SK-N-SH treated with all-trans-retinoic acid at 6 μM for 48 hours (cell line): ENCODE results near the gene DYNC1H1.

Source experiments
- ATAC-seq: fragments of 200-7000 bp; cut with Tn5 transposase; 3 replicates; pipeline ENCODE4 v1.9.1; 2020; ENCODE audit warnings: mild to moderate bottlenecking, moderate library complexity
- ARNTL ChIP-seq: fragments of 450-650 bp; formaldehyde crosslinking; IDR thresholded peaks from 2 replicates; pipeline ENCODE4 v1.5.0; 2020; ENCODE audit warnings: low read depth, mild to moderate bottlenecking, moderate library complexity, borderline replicate concordance
- BACH2 ChIP-seq: fragments of 250-450 bp; sonication (Bioruptor Pico); IDR thresholded peaks from 2 replicates; pipeline ENCODE4 v1.9.0; 2021; ENCODE audit warnings: mild to moderate bottlenecking, borderline replicate concordance
- CREB5 ChIP-seq: fragments of 250-450 bp; sonication (Bioruptor Pico); IDR thresholded peaks from 2 replicates; pipeline ENCODE4 v1.5.1; 2020; ENCODE audit warnings: low read depth, mild to moderate bottlenecking, moderate library complexity
- CSDC2 ChIP-seq: fragments of 250-450 bp; sonication (Bioruptor Pico); IDR thresholded peaks from 2 replicates; pipeline ENCODE4 v1.5.0; 2020; ENCODE audit warnings: mild to moderate bottlenecking, moderate library complexity
- CSRNP3 ChIP-seq: fragments of 250-450 bp; sonication (Bioruptor Pico); IDR thresholded peaks from 2 replicates; pipeline ENCODE4 v1.5.1; 2021; ENCODE audit warnings: mild to moderate bottlenecking, moderate library complexity
- ESRRG ChIP-seq: fragments of 250-450 bp; sonication (Bioruptor Pico); IDR thresholded peaks from 2 replicates; pipeline ENCODE4 v1.6.1; 2021; ENCODE audit warnings: mild to moderate bottlenecking
- GLIS3 ChIP-seq: fragments of 250-450 bp; sonication (Bioruptor Pico); IDR thresholded peaks from 2 replicates; pipeline ENCODE4 v1.5.0; 2020; ENCODE audit warnings: mild to moderate bottlenecking, moderate library complexity
- ISL1 ChIP-seq: fragments of 250-450 bp; sonication (Bioruptor Pico); IDR thresholded peaks from 2 replicates; pipeline ENCODE4 v2.1.2; 2022; ENCODE audit warnings: mild to moderate bottlenecking, moderate library complexity
- OSR1 ChIP-seq: fragments of 250-450 bp; sonication (Bioruptor Pico); IDR thresholded peaks from 2 replicates; pipeline ENCODE4 v1.8.0; 2022; ENCODE audit warnings: moderate library complexity, mild to moderate bottlenecking, inconsistent platforms
- PATZ1 ChIP-seq: fragments of 250-450 bp; sonication (Bioruptor Pico); IDR thresholded peaks from 2 replicates; pipeline ENCODE4 v1.8.0; 2020; ENCODE audit warnings: mild to moderate bottlenecking, moderate library complexity, borderline replicate concordance
- POU6F1 ChIP-seq: fragments of 250-450 bp; sonication (Bioruptor Pico); IDR thresholded peaks from 2 replicates; pipeline ENCODE4 v1.8.0; 2021; ENCODE audit warnings: low read depth, mild to moderate bottlenecking, moderate library complexity, borderline replicate concordance
- RARB ChIP-seq: fragments of 250-450 bp; sonication (Bioruptor Pico); IDR thresholded peaks from 2 replicates; pipeline ENCODE4 v1.8.0; 2021; ENCODE audit warnings: mild to moderate bottlenecking, moderate library complexity
- TCF4 ChIP-seq: fragments of 250-450 bp; sonication (Bioruptor Pico); IDR thresholded peaks from 2 replicates; pipeline ENCODE4 v1.8.0; 2021; ENCODE audit warnings: mild to moderate bottlenecking, moderate library complexity, borderline replicate concordance
- TOX ChIP-seq: fragments of 250-450 bp; sonication (Bioruptor Pico); IDR thresholded peaks from 2 replicates; pipeline ENCODE4 v1.8.0; 2021; ENCODE audit warnings: mild to moderate bottlenecking, moderate library complexity, borderline replicate concordance
- TSHZ2 ChIP-seq: fragments of 250-450 bp; sonication (Bioruptor Pico); IDR thresholded peaks from 2 replicates; pipeline ENCODE4 v1.5.0; 2020; ENCODE audit warnings: mild to moderate bottlenecking, moderate library complexity
- ZC3H10 ChIP-seq: fragments of 250-450 bp; sonication (Bioruptor Pico); IDR thresholded peaks from 2 replicates; pipeline ENCODE4 v1.5.1; 2021; ENCODE audit warnings: mild to moderate bottlenecking, moderate library complexity
- ZFP3 ChIP-seq: fragments of 250-450 bp; sonication (Bioruptor Pico); IDR thresholded peaks from 2 replicates; pipeline ENCODE4 v1.5.0; 2020; ENCODE audit warnings: mild to moderate bottlenecking, moderate library complexity
- ZFP30 ChIP-seq: fragments of 450-650 bp; formaldehyde crosslinking; IDR thresholded peaks from 2 replicates; pipeline ENCODE4 v1.5.0; 2022; ENCODE audit warnings: mild to moderate bottlenecking, moderate library complexity
- ZNF565 ChIP-seq: fragments of 450-650 bp; formaldehyde crosslinking; conservative IDR thresholded peaks from 2 replicates; pipeline ENCODE4 v1.5.0; 2020; ENCODE audit warnings: low read depth, mild to moderate bottlenecking, moderate library complexity
- ZNF70 ChIP-seq: fragments of 450-650 bp; formaldehyde crosslinking; IDR thresholded peaks from 2 replicates; pipeline ENCODE4 v1.5.0; 2020; ENCODE audit warnings: mild to moderate bottlenecking, moderate library complexity
- ZNF8 ChIP-seq: fragments of 450-650 bp; formaldehyde crosslinking; IDR thresholded peaks from 2 replicates; pipeline ENCODE4 v1.5.0; 2020; ENCODE audit warnings: mild to moderate bottlenecking, moderate library complexity

Gene DYNC1H1

GRCh38 chr14:101939646-101940170 is 24.7 kb upstream of the DYNC1H1 start:
- no peak for ATAC-seq
- no peak for TF ChIP-seq ARNTL (CRISPR knock-in tag)

GRCh38 chr14:101944451-101944850 is 19.9 kb upstream of the DYNC1H1 start:
- TF ChIP-seq ISL1 (CRISPR knock-in tag), result no peak
- TF ChIP-seq TSHZ2 (CRISPR knock-in tag), result no peak
- TF ChIP-seq TCF4 (CRISPR knock-in tag), result no peak
- TF ChIP-seq OSR1, result no peak
- no peak for TF ChIP-seq PATZ1 (CRISPR knock-in tag)
- no peak for TF ChIP-seq BACH2
- no peak for TF ChIP-seq CREB5
- TF ChIP-seq ZFP3, result no peak
- TF ChIP-seq ZNF565, result no peak
- TF ChIP-seq POU6F1 (CRISPR knock-in tag), result no peak
- TF ChIP-seq ZFP30, result no peak
- TF ChIP-seq ARNTL (CRISPR knock-in tag), result no peak
- TF ChIP-seq CSDC2, result no peak
- no peak for TF ChIP-seq GLIS3 (CRISPR knock-in tag)
- TF ChIP-seq ZC3H10, result no peak
- no peak for ATAC-seq

GRCh38 chr14:101945171-101945570 is 19.2 kb upstream of the DYNC1H1 start:
- TF ChIP-seq POU6F1 (CRISPR knock-in tag), result no peak
- TF ChIP-seq ZC3H10, result no peak
- no peak for TF ChIP-seq CREB5
- TF ChIP-seq RARB (CRISPR knock-in tag), result no peak
- TF ChIP-seq CSRNP3 (CRISPR knock-in tag), result no peak
- TF ChIP-seq ISL1 (CRISPR knock-in tag), result no peak
- no peak for TF ChIP-seq ESRRG (CRISPR knock-in tag)
- no peak for TF ChIP-seq TSHZ2 (CRISPR knock-in tag)
- TF ChIP-seq TCF4 (CRISPR knock-in tag), result no peak
- no peak for TF ChIP-seq TOX (CRISPR knock-in tag)
- no peak for TF ChIP-seq ZNF8 (CRISPR knock-in tag)
- no peak for TF ChIP-seq ZNF70 (CRISPR knock-in tag)
- no peak for TF ChIP-seq BACH2

More at GRCh38 chr14:101945171-101945570, 19.2 kb upstream of the DYNC1H1 start:
- no peak for ATAC-seq
